EL (cell line): Measurements from ENCODE around the gene RNF227.
"Not testable (repeated sequence)": the region's sequence is repeated elsewhere in the genome, so short reads cannot be mapped to it uniquely, and the experiment has no call there.

Experiments used
- DNase-seq: peaks from one replicate; pipeline ENCODE4 v3.0.0-alpha.2; 2016

RNF227 gene

DNA sequence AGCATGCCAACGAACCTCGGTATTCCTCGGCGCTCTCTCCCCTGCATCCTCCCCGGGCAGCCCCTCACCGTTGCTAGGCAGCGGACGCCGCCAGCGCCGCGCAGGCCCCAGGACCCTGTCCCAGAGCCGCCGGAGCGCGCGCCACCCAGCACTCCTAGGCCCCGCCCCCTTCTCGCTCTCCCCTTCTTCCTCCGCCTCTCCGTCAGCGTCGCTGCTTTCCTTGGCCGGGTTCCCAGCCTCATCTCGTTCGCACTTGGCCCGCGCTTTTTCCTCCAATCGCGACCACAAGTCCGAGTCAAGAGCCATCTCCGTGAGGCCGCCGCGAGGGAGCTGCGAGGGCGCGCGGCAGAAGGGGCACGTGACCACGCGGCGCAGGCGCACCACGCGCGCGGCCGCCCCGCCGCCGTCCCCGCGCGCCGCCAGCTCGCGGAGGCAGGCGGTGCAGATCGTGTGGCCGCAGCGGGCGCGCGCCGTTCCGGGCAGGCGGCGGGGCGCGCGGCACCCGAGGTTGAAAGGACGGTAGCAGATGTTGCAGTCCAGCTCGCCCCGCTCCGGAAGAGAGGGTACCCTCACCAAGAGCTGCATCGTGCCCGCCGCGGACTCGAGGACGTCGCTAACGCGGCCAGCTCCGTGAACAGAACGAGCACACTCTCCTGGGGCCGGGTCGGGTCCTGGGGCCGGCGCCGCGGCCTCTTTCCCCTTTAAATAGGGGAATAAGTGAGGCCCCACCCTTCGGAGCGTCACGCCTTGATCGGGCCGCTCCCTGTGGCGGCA is at the start of gene RNF227:
TSS of gene RNF227 (minus strand) at position 679 of the 774 bp plus-strand sequence. CDS start at position 585, 94 bp downstream.
- DNase-seq: peak; percentile 99

DNA sequence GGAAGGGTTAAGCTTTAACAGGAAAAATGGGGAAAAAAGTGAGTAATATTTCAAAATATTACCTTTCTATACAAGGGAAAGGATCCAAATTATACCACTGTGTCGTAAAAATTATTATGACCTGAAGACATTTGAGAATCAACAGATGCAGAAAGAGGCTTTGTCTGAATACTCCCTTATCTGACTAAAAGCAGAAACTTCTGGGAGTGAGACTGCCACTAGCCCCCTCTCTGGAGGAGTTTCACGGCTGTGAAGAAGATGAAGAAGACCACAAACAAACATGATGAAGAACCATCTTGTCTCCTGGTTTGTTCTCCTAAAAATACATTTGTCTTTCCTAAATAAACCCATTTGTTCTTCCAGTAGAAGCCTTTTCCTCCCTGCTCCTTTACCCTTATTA is 45.3 kb upstream of the RNF227 start:
- no peak for DNase-seq

DNA sequence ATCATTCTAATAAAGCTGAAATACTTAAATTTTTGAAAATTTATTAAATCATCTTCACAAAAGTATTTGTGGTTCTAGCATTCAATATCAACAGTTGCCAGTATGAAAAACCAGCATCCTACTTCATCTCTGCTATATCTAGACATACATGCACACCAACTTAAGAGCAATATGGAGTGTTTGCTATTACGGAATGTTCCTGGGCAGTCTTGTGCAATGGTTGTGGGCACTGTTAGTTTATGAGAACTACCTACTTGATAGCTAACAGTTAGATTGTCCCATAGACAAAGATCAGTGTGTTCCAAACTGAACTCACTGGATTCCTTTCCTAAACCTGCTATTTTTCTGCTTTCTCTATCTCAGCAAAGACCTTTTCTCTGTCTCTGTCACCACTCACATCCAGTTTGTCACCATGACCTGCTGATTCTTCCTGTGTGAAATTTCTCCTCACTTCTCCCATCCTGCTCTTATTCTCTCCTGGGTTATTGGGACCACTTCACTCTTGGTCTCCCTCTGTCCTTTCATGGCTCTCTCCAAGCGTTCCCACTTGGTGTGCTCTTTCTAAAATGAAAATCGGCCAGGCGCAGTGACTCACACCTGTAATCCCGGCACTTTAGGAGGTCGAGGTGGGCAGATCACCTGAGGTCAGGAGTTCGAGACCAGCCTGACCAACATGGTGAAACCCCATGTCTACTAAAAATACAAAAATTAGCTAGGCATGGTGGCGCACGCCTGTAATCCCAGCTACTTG is 43.6 kb upstream of the RNF227 start:
- DNase-seq: no peak

DNA sequence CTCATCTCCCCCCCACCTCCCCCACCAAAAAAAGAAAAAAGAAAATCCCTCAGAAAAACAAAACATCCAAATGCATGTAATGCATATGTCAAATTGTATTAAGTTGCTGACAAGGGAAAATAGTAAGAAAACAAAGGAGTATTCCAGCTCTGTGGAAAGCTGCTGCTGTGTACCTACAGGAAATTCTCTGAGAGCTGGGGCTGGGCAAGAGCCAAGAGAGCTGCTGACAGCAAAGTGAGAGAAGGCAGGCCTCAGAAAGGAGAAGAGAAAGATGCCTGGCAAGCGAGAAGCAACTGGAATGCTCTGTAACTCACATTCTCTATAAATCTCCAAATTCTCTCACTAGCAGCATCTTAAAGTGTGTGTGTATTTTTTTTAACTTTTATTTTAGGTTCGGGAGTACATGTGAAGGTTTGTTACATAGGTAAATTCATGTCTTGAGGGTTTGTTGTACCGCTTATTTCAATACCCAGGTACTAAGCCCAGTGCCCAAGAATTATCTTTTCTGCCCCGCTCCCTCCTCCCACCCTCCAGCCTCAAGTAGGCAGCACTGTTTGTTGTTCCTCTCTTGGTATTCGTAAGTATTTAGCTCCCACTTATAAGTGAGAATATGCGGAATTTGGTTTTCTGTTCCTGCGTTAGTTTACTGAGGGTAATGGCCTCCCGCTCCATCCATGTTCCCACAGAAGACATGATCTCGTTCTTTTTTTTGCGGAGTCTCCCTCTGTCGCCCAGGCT is 40.3 kb upstream of the RNF227 start:
- no peak for DNase-seq

DNA sequence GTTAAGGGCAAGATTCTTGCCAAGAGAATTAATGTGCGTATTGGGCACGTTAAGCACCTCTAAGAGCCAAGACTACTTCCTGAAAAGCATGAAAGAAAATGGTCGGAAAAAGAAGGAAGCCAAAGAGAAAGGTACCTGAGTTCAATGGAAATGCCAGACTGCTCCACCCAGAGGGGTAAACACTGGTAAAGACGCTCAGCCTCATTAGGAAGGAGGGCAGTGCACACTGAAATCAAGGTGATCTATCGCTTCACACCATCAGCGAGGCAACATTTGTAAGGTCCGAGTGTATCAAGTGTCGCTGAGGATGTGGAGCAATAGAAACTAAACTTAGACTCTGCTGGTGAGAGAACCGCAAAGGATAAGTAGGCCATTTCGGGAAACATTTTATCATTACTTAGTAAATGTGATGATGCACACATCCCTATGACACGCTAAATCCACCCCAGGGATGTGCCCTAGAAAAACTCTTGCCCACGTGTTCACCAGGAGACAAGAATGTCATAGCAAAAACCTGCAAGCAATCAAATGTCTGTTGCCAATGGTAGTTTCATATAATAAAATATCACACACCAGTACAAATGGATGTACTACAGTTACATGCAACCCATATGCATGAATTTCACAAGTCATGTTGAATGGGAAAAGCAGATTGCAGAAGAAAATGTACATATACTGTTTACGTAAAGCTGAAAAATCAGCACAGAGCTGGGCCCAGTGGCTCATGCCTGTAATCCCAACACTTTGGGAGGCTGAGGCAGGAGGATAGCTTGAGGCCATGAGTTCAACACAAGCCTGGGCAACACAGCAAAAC is 39.5 kb upstream of the RNF227 start:
- no peak for DNase-seq

DNA sequence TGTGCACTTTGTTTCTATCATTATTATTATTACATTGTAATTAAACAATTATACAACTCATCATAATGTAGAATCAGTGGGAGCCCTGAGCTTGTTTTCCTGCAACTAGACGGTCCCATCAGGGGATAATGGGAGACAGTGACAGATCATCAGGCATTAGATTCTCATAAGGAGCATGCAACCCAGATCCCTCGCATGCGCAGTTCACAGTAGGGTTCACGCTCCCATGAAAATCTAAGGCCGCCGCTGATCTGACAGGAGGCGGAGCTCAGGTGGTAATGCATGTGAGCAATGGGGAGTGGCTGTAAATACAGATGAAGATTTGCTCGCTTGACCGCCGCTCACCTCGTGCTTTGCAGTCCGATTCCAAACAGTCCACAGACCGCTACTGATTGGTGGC is 37.2 kb upstream of the RNF227 start:
- not testable (repeated sequence) for DNase-seq

DNA sequence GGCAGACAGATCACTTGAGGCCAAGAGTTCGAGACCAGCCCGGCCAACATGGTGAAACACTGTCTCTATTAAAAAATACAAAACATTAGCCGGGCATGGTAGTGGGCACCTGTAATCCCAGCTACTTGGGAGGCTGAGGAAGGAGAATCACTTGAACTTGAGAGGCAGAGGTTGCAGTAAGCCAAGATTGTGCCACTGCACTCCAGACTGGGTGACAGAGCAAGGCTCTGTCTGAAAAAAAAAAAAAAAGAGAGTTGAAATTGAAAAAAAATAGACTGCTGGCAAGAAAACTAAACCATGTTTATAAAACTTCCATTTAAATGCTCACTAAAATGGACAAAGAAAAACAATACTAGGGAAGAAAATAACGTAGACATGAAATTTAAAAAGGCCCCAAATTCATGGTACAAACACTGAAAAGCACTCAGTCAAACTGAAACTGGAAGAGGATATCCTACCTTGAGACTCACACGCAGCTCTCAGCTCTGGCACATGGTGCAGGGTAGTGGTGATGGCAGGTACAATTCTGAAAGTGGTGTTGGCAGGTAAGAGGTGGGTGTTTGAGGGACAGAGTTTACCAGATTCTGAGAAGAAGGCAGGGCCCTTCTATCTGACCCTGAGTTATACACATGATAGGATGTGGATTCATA is 35.2 kb upstream of the RNF227 start:
- no peak for DNase-seq

DNA sequence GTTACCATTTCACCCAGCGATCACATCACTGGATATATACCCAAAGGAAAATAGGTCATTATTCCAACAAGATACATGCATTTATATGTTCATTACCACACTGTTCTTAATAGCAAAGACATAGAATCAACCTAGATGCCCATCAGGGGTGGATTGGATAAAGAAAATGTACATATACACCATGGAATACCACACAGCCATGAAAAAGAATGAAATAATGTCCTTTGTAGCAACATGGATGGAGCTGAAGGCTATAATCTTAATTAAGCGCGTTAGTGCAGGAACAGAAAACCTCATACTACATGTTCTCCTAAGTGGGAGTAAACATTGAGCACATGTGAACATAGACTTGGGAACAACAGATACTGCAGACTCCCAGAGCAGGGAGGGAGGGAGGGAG is 34.5 kb upstream of the RNF227 start:
- no peak for DNase-seq

DNA sequence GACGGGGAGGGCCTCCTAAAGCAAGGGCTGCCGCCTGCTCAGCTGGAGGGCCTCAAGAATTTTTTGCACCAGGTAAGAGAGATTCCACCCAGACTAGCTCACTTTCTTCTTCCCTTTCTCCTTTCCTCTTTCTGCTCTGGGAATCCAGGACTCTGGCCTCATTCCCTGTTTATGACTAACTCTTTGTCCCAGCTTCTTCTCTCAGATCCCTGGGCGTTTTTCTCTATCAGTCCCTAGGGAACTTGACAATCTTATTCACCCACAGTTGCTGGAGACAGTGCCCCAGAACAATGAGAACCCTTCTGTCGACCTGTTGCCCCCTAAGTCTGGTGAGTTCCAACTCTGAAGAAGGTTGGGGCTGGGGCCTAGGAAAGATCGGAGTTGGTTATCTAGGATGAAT is 31.6 kb upstream of the RNF227 start:
- DNase-seq: no peak

DNA sequence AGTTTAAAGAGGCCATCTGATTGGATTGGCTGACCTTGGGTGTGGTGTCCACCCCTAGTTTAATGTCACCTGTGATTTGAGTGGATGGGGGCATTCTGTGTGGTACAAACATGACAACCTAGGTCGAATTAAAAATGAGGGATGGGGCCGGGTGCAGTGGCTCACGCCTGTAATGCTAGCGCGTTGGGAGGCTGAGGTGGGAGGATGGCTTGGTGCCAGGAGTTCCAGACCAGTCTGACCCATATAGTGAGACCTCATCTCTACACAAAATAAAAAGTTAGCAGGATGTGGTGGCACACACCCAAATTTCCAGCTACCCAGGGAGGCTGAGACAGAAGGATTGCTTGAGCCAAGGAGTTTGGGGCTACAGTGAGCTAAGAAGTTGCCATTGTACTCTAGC is 30.4 kb upstream of the RNF227 start:
- DNase-seq: no peak

DNA sequence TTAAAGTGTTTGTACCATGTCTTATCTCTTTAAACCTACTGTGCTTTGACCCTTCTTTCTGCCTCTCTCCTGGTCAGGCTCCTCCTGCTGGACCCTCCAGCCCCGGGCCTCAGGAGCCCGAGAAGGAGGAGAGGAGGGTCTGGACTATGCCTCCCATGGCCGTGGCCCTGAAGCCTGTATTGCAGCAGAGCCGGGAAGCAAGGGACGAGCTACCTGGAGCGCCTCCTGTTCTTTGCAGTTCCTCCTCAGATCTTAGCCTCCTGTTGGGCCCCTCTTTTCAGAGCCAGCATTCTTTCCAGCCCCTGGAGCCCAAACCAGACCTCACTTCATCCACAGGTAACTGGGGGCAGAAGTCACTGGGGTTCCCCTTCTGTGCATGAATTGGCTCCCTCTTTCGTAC is 29.6 kb upstream of the RNF227 start:
- no peak for DNase-seq

DNA sequence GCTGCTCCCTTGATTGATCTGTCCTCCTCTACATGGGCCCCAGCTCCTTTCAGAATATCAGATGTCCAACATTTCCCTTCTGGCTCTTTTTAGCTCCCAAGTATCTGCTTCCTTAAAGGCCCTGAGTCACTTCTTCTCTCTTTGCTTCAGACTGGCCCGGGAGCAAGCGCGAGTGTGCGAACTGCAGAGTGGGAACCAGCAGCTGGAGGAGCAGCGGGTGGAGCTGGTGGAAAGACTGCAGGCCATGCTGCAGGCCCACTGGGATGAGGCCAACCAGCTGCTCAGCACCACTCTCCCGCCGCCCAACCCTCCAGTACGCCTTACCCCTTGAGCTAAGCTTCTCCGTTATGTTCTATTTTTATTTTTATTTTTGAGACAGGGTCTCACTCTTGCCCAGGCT is 28.2 kb upstream of the RNF227 start:
- DNase-seq: no peak

DNA sequence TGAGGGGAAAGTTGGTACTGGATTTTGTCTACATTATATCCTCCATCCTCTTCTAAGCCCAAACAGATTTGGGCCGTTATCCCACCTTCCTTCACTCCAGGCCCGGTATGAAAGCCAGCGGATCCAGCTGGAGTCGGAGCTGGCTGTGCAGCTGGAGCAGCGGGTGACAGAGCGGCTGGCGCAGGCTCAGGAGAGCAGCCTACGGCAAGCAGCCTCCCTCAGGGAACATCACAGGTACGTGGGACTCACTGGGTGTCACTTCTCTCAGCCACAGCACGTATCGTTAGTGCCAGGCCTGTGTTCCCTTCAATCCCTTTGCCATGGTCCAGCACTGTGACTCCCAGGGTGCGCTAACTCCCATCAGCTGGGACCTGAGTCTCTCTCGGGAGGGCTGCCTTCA is 27.2 kb upstream of the RNF227 start:
- DNase-seq: no peak

DNA sequence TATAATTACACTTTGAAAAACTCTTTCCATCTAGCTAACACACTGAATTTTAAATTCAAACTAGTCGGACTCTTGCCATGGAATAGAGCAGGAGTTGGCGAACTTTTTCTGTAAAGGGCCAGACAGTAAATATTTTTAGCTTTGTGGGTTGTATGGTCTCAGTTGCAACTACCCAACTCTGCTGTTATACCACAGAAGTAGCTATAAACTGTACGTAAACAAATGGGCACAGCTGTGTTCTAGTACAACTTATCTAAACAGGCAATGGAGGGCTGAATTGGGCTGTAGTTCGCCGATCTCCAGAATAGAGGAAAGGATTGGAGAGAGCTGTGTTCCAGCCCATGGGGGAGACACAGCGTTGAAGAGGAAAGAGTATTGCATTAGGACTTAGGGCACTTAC is 24.7 kb upstream of the RNF227 start:
- no peak for DNase-seq

DNA sequence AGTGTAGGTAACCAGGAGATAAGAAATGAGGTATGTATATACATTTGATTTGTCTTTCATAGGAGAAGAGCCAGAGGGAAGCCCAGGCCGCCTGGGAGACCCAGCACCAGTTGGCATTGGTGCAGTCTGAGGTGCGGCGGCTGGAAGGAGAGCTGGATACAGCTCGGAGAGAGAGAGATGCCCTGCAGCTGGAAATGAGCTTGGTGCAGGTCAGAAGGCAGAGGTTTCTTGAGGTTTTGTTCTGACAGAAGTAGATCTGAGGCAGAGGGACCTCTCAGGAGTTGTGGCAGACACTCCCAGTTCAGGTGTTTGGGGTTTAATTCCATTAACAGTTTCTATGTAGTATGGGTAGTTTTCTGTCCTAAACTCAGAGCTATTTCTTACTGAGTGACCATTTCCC is 23.9 kb upstream of the RNF227 start:
- DNase-seq: no peak

DNA sequence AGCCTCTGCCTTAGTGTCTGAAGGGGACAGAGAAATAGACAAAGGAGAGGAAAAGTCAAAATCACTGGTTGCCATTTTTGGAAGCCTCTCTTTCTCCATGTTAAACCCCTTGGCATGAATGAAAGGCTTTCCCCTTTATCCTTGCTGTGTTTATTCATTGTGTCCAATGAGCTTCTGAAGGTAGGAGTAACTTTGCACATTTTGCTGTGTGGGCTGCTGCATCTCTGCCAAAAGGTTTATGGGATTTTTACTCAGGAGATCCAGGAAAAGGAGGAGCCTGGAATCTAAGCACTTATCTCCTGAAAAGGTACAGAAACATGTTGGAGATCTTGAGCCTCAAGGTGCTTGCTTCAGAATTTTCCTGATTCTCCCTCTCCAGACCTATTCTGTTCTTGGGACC is 19.8 kb upstream of the RNF227 start:
- no peak for DNase-seq

DNA sequence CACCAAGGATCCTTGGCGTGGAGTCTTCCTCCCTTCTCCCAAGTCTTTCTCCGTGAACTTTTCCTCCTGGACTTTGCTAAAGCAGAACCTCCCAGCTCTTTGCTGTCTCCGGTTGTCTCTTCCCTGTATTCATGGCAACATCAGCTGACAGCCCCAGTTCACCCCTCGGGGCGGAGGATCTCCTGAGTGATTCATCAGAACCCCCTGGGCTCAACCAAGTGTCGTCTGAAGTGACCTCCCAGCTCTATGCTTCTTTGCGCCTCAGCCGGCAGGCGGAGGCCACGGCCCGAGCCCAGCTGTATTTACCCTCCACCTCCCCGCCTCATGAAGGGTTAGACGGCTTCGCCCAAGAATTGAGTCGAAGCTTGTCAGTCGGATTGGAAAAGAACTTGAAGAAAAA is 16.9 kb upstream of the RNF227 start:
- peak; percentile 88 for DNase-seq

DNA sequence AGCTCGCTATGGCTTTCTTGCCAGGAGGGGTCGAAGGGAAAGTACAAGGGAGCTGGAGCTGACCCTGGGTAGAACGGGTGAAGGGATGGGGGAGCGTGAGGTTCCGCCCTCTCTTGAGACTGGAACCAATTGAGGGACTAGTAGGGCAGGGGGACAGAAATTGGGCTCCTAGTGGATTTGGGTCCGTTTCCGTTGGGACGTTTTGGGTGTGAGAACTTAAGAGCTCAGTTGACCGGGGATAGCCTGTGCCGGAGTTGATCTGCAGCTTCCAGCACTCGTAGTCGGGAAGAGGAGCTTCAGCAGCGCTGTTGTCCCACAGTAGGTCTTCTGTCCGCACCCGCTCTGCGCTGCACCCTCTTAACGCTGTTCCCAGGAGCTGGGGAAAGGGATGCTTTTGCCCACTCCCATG is 16.4 kb upstream of the RNF227 start:
- peak; percentile 46 for DNase-seq

DNA sequence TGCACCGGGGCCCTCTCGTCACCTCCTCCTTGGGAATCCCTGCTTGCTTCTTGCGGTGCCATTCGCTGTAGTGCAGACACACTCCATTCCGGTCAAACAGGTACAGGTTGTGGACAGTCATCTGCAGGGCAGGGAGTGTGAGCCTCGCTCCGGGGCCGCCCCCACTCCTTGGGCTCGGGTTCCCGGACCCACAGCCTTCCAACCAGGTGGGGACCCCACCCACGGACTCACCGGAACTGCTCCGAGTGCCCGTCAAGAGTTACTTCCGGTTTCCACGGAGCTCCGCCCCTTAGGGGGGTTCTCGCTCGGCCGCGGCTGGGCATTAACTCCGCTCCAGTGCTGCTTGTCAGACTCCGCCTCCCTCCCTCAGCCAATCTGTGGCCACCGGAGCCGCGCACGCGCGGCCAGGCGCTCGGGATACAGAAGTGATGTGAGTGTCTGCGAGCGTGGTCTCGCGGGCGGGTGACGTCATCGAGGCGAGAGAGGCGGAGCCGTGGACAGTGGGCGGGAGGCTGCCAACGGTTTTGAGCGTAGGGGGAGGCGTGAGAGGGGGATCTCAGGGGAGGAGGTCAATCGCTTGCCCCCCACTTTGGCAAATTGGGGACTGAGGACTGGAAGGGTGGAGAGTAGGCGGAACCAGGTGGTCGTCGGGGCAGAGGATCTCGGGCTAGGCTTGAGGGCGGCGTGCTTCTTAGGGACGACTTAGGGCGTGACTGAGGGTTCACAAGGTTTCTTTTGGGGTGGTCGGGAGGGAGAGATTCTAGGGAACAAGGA is 15.8 kb upstream of the RNF227 start, which contains the start of the genes CNTROB and TRAPPC1:
TSS of gene CNTROB (plus strand) at position 498 of the 774 bp plus-strand sequence. CDS start 874 bp downstream, outside the sequence.
TSS of gene TRAPPC1 (minus strand) at position 238 of the 774 bp plus-strand sequence. CDS start at position 121, 117 bp downstream.
- peak; percentile 100 for DNase-seq

DNA sequence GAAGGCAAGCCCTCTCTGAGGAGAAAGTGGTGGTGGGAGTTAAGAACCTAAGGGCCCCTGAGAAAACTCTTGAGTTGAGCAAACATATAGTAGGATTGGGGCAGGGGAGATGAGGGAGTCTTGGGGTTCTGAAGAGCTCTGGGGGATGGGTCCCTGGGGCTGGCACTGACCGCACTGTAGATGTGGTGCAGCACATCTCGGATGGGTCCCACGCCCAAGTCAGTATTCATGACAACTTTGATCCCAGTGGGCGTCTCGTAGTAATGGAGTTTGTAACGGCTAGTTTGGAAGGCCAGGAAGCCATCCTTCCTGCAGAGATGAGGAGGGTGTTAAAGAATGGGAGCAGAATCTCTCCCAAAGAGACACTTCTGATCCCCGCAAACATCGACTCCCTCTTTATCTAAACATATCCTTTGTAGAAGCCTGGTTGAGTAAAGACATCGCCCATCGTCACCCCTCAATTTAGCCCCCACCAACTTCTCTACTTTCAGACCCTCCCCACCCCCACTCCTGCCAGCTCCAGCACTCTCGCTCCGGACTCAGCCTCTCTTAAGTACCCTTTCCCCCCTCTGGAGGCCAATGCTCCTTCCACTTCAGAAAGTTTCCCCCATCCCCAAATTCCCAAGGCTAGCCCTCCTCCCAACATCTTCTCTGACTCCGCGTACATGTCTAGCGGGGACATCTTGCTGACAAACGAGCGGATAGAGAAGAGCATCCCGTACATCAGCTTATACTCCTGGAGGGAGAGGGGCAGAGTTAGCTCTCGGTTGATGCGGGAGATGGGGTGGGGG is 14.9 kb upstream of the RNF227 start:
- no peak for DNase-seq
